PC-9 (cell line): ENCODE results near the gene LRMDA. TPM values are rescaled to one million over a fixed set of nuclear protein-coding genes. Genes with fewer than 3 reads are reported as not detected.

ENCODE experiments used
- BruUV-seq: library from RNA; stranded (reverse); fragments of 400-500 nt; replicated peaks from 2 replicates; lab custom pipeline; 2021; lab: Mats Ljungman, UMichigan
- CTCF ChIA-PET: fragments of 300-600 bp; sonication (Branson Sonifier 250); formaldehyde crosslinking; loops from one replicate; lab custom pipeline; 2022; ENCODE audit warnings: antibody characterized with exemption; lab: Charles Lee
- POLR2A ChIA-PET: fragments of 300-600 bp; sonication (Branson Sonifier 250); formaldehyde crosslinking; loops from one replicate; lab custom pipeline; 2022; ENCODE audit warnings: antibody characterized with exemption; ENCODE audit not compliant: unreplicated experiment; lab: Charles Lee
- DNase-seq, 2 experiments: peaks; one replicate each; pipeline versions ENCODE4 v3.0.0 to v3.0.0-alpha.2; 2015 to 2022; ENCODE audit warnings: mixed read lengths in 1 of 2
- H2AFZ ChIP-seq: fragments of 200-600 bp; sonication (generic); 2 replicates; pipeline ENCODE4 v1.8.1; 2017; ENCODE audit warnings: antibody characterized with exemption
- H3F3A ChIP-seq: fragments of 200-600 bp; sonication (generic); 2 replicates; pipeline ENCODE4 v1.8.1; 2017; ENCODE audit warnings: antibody characterized with exemption, mild to moderate bottlenecking, low read depth; ENCODE audit not compliant: insufficient read depth
- H3K27ac ChIP-seq: fragments of 200-600 bp; sonication (generic); 2 replicates; pipeline ENCODE4 v1.6.1; 2016; ENCODE audit warnings: mixed run types
- H3K27me3 ChIP-seq: fragments of 200-600 bp; sonication (generic); 2 replicates; pipeline ENCODE4 v1.6.1; 2016; ENCODE audit warnings: low read depth, mixed run types; ENCODE audit not compliant: insufficient read depth
- H3K36me3 ChIP-seq: fragments of 200-600 bp; sonication (generic); 2 replicates; pipeline ENCODE4 v1.6.1; 2016; ENCODE audit warnings: low read depth, mixed run types
- H3K4me1 ChIP-seq: fragments of 200-600 bp; sonication (generic); replicated peaks from 2 replicates; pipeline ENCODE4 v1.6.1; 2016; ENCODE audit warnings: mixed run types; ENCODE audit not compliant: insufficient read depth
- H3K4me2 ChIP-seq: fragments of 200-600 bp; sonication (generic); 2 replicates; pipeline ENCODE4 v1.6.1; 2017; ENCODE audit warnings: mixed run types
- H3K4me3 ChIP-seq: fragments of 200-600 bp; sonication (generic); 2 replicates; pipeline ENCODE4 v1.6.1; 2016; ENCODE audit warnings: mixed run types
- H3K79me2 ChIP-seq: fragments of 200-600 bp; sonication (generic); 2 replicates; pipeline ENCODE4 v1.6.1; 2017; ENCODE audit warnings: low read depth, mixed run types
- H3K9me2 ChIP-seq: fragments of 200-600 bp; sonication (generic); 2 replicates; pipeline ENCODE4 v1.8.1; 2017; ENCODE audit warnings: mild to moderate bottlenecking; ENCODE audit not compliant: insufficient read depth
- H3K9me3 ChIP-seq: fragments of 200-600 bp; sonication (generic); 2 replicates; pipeline ENCODE4 v1.8.1; 2016; ENCODE audit warnings: low read depth; ENCODE audit not compliant: insufficient read depth
- H4K20me1 ChIP-seq: fragments of 200-600 bp; sonication (generic); 2 replicates; pipeline ENCODE4 v1.8.1; 2017; ENCODE audit not compliant: insufficient read depth
- CTCF ChIP-seq: fragments of 200-600 bp; sonication (generic); conservative IDR thresholded peaks from 2 replicates; pipeline ENCODE4 v1.6.1; 2017; ENCODE audit warnings: mixed run types, antibody characterized with exemption, mild to moderate bottlenecking, moderate library complexity
- EZH2 ChIP-seq: fragments of 200-600 bp; sonication (generic); IDR thresholded peaks from 2 replicates; pipeline ENCODE4 v1.8.0; 2017; ENCODE audit warnings: antibody characterized with exemption, low read depth
- intact Hi-C: fragments of 100-400 bp; cut with micrococcal nuclease; formaldehyde crosslinking; loops from one replicate; pipeline ENCODE4 v1.10.0; 2022; ENCODE audit not compliant: unreplicated experiment
- total RNA-seq: library from RNA; stranded (reverse); gene quantifications from 2 replicates; pipeline ENCODE4 v1.2.3, GENCODE V29; 2021

The LRMDA gene
- total RNA-seq, 1 experiment from 2014 or later = not detected

DNA sequence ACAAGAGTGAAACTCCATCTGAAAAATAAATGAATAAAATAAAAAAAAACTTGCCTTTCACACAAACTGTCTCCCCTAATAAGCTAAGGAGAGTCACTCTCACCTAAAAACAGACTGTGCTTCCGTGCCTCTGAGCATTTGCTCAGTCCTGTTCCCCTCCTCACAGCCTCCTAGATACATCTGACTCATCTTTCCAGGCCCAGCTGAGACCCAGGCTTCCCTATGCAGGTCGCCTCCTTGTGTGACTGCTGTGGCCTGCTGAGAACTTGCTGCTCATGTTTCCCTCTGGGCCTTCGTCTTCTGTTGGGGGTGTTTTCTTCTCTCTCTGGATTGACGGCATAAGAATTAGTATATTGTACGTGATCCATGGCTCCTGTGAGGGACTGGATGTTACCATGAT is 777.7 kb downstream of the LRMDA start:
- Histone ChIP-seq H3K36me3 (no peaks in the 10 kb centered on the region), H3K9me2 (no peaks in the 10 kb centered on the region), H3K27me3 (no peaks in the 10 kb centered on the region), H3K79me2 (no peaks in the 10 kb centered on the region), H3K4me3 (no peak overlapping the region), H2AFZ (no peak overlapping the region), H4K20me1 (no peaks in the 10 kb centered on the region), H3K4me1 (no peaks in the 10 kb centered on the region), H3K9me3 (no peaks in the 10 kb centered on the region), H3K27ac (no peak overlapping the region), H3F3A (no peaks in the 10 kb centered on the region), H3K4me2 (no peak overlapping the region)
- no TSS peak for BruUV-seq
- CTCF ChIA-PET = no interaction called here
- intact Hi-C loops = no loop called here
- POLR2A ChIA-PET = no interaction called here
- TF ChIP-seq EZH2 = no peak
- TF ChIP-seq CTCF = no peak
- no peak for DNase-seq

DNA sequence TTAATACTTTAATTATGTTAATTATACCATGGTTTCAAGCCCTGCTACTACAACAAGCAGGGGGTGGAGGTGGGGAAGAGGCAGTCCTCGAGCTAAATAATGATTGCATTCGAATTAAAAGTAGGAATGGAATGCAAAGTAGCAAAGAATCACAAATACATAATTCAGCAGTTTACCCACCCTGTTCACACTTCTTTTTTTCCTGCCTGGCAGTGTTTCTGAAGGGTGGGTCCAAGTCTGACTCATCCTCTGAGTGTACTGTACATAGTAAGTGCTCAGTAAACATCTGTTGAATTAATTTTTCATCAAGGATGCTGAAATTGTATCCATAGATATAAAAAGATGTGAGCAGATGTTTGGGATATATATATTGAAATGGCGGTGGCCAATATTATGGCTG is 778.8 kb downstream of the LRMDA start:
- Histone ChIP-seq H3K36me3 (no peaks in the 10 kb centered on the region), H3K4me2 (no peak overlapping the region), H3K79me2 (no peaks in the 10 kb centered on the region), H2AFZ (no peak overlapping the region), H3K27ac (no peak overlapping the region), H3K4me3 (no peak overlapping the region), H4K20me1 (no peaks in the 10 kb centered on the region), H3F3A (no peaks in the 10 kb centered on the region), H3K27me3 (no peaks in the 10 kb centered on the region), H3K9me3 (no peaks in the 10 kb centered on the region), H3K9me2 (no peaks in the 10 kb centered on the region), H3K4me1 (no peaks in the 10 kb centered on the region)
- no TSS peak for BruUV-seq
- POLR2A ChIA-PET = no interaction called here
- CTCF ChIA-PET = no interaction called here
- TF ChIP-seq EZH2 (no peak), CTCF (no peak)
- intact Hi-C loops = no loop called here
- DNase-seq = no peak

GRCh38 chr10:76211691-76212090 is 780.3 kb downstream of the LRMDA start:
- H2AFZ ChIP-seq = no peak overlapping the region
- BruUV-seq = no TSS peak
- no peaks in the 10 kb centered on the region for H3K27me3 ChIP-seq
- POLR2A ChIA-PET = no interaction called here
- intact Hi-C loops = no loop called here
- no peaks in the 10 kb centered on the region for H3K9me3 ChIP-seq
- H3K4me1 ChIP-seq = no peaks in the 10 kb centered on the region
- no peak overlapping the region for H3K4me2 ChIP-seq
- no peaks in the 10 kb centered on the region for H3K36me3 ChIP-seq
- no peak for DNase-seq
- H3K27ac ChIP-seq = no peak overlapping the region
- TF ChIP-seq CTCF = no peak
- no peak for TF ChIP-seq EZH2
- no peaks in the 10 kb centered on the region for H3K79me2 ChIP-seq
- CTCF ChIA-PET = interaction anchor here (0.6 kb wide), 1 partner anchor 519 kb away, joined by 3 read pairs; no protein-coding TSS in a partner anchor
- no peaks in the 10 kb centered on the region for H3K9me2 ChIP-seq
- H4K20me1 ChIP-seq = no peaks in the 10 kb centered on the region
- H3K4me3 ChIP-seq = no peak overlapping the region
- no peaks in the 10 kb centered on the region for H3F3A ChIP-seq
